ENCODE data around the gene ADNP. TPM values are rescaled to one million over a fixed set of nuclear protein-coding genes. Genes with fewer than 3 reads are reported as not detected.
A peak's percentile ranks its signal among the peaks of the same experiment; 100 is the strongest.

The ADNP gene
- total and polyA plus RNA-seq, 2 of the 13 experiments (the other 11 are each of a cell fraction or from before 2014, with no cell fraction given), result 21.0 to 21.5 TPM

DNA sequence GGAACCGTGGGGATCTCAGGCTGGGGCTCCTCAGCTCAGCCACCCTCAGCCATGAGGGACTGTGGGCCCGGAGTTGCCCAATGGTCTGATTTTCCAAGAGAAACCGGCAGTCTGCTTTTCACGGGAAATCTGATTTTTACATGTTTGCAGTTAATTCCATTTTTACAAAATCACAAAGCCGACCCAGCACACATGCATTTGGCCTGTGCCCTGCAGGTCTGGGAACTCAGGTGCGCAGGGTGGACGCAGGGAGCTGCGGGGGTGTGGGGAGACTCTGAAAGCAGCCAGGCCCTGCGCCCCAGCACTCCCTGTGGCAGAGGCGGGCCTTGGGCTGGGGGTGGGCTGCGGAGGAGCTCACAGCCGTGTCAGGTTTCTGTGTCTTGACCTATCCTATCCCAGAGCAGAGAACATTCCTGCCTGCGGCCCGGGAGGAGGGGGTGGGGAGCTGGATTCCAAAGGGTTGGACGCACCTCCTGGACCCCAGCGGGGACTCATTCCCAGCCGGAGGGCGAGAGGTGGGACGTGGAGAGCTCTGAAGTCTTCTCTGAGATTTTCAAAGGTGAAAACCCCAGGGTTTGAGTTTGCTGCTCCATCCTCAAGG, 60.6 kb downstream of the ADNP start (continued):
- no peak for TF ChIP-seq PRPF4 (IDR thresholded peaks at IDR 0.05; ENCODE audit: low read depth, low read length, poor library complexity, severe bottlenecking)
- TF ChIP-seq, protein P1, sequence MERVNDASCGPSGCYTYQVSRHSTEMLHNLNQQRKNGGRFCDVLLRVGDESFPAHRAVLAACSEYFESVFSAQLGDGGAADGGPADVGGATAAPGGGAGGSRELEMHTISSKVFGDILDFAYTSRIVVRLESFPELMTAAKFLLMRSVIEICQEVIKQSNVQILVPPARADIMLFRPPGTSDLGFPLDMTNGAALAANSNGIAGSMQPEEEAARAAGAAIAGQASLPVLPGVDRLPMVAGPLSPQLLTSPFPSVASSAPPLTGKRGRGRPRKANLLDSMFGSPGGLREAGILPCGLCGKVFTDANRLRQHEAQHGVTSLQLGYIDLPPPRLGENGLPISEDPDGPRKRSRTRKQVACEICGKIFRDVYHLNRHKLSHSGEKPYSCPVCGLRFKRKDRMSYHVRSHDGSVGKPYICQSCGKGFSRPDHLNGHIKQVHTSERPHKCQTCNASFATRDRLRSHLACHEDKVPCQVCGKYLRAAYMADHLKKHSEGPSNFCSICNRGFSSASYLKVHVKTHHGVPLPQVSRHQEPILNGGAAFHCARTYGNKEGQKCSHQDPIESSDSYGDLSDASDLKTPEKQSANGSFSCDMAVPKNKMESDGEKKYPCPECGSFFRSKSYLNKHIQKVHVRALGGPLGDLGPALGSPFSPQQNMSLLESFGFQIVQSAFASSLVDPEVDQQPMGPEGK (CRISPR knock-in tag; IDR thresholded peaks at IDR 0.05), result 0 out of 2 replicates have a peak, but pooled peaks have one; percentile 40
- TF ChIP-seq GABPB1 (CRISPR knock-in tag; IDR thresholded peaks at IDR 0.05), result no peak
- no peak for TF ChIP-seq ZNF567 (CRISPR knock-in tag; IDR thresholded peaks at IDR 0.05; ENCODE audit: borderline replicate concordance)
- TF ChIP-seq NFYB (CRISPR knock-in tag; IDR thresholded peaks at IDR 0.05), result no peak; the same call in 1 of the 2 replicates
- TF ChIP-seq, protein P2, sequence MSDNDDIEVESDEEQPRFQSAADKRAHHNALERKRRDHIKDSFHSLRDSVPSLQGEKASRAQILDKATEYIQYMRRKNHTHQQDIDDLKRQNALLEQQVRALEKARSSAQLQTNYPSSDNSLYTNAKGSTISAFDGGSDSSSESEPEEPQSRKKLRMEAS (IDR thresholded peaks at IDR 0.05), result no peak
- 0 out of 2 replicates have a peak, but pooled peaks have one; percentile 27 for TF ChIP-seq MTA1 (CRISPR knock-in tag; IDR thresholded peaks at IDR 0.05; ENCODE audit: borderline replicate concordance)
- no peak for TF ChIP-seq ZSCAN20 (CRISPR knock-in tag; IDR thresholded peaks at IDR 0.05; ENCODE audit: borderline replicate concordance)
- TF ChIP-seq ZUFSP (CRISPR knock-in tag; IDR thresholded peaks at IDR 0.05; ENCODE audit: borderline replicate concordance), result no peak
- TF ChIP-seq, protein P3, sequence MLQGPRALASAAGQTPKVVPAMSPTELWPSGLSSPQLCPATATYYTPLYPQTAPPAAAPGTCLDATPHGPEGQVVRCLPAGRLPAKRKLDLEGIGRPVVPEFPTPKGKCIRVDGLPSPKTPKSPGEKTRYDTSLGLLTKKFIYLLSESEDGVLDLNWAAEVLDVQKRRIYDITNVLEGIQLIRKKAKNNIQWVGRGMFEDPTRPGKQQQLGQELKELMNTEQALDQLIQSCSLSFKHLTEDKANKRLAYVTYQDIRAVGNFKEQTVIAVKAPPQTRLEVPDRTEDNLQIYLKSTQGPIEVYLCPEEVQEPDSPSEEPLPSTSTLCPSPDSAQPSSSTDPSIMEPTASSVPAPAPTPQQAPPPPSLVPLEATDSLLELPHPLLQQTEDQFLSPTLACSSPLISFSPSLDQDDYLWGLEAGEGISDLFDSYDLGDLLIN (CRISPR knock-in tag; IDR thresholded peaks at IDR 0.05; ENCODE audit: borderline replicate concordance), result no peak
- TF ChIP-seq ZNF331 (CRISPR knock-in tag; IDR thresholded peaks at IDR 0.05), result 0 out of 2 replicates have a peak, but pooled peaks have one; percentile 19
- no peak for TF ChIP-seq ZNF841 (CRISPR knock-in tag; IDR thresholded peaks at IDR 0.05; ENCODE audit: borderline replicate concordance)
- peak; percentile 19; the same call in 1 of the 2 replicates for TF ChIP-seq SALL1 (CRISPR knock-in tag; IDR thresholded peaks at IDR 0.05)
- no peak for TF ChIP-seq ZFP37 (CRISPR knock-in tag; IDR thresholded peaks at IDR 0.05; ENCODE audit: borderline replicate concordance)
- TF ChIP-seq ZNF660 (CRISPR knock-in tag; IDR thresholded peaks at IDR 0.05; ENCODE audit: borderline replicate concordance, low read depth), result no peak
- no peak for TF ChIP-seq MZF1 (CRISPR knock-in tag; IDR thresholded peaks at IDR 0.05; ENCODE audit: borderline replicate concordance)
- peak; percentile 35; the same call in 1 of the 2 replicates for TF ChIP-seq POLR2AphosphoS5 (IDR thresholded peaks at IDR 0.05; ENCODE audit: low read depth, low read length)
- TF ChIP-seq SMAD1 (CRISPR knock-in tag; IDR thresholded peaks at IDR 0.05; ENCODE audit: borderline replicate concordance, low read depth), result no peak
- no peak for TF ChIP-seq CC2D1A (CRISPR knock-in tag; IDR thresholded peaks at IDR 0.05)
- TF ChIP-seq MEIS1 (CRISPR knock-in tag; IDR thresholded peaks at IDR 0.05; ENCODE audit: borderline replicate concordance), result no peak
- no peak for TF ChIP-seq GMEB1 (CRISPR knock-in tag; IDR thresholded peaks at IDR 0.05; ENCODE audit: borderline replicate concordance)
- no peak for TF ChIP-seq SNAPC5 (CRISPR knock-in tag; IDR thresholded peaks at IDR 0.05; ENCODE audit: borderline replicate concordance)
- TF ChIP-seq POLR2AphosphoS2 (IDR thresholded peaks at IDR 0.05; ENCODE audit: low read depth, low read length), result no peak

Data from HepG2 (cell line).